SK-N-MC (cell line): ENCODE data around the gene RPIA.
A peak's percentile ranks its signal among the peaks of the same experiment; 100 is the strongest.
"Not testable (repeated sequence)": the region's sequence is repeated elsewhere in the genome, so short reads cannot be mapped to it uniquely, and the experiment has no call there.

Source experiments
- DNase-seq: peaks from one replicate; pipeline ENCODE4 v3.0.0-alpha.2; 2011; ENCODE audit warnings: low read depth, low spot score
- H3K27ac ChIP-seq: fragments of 200-600 bp; sonication (generic); 2 replicates; pipeline ENCODE4 v1.5.1; 2016; ENCODE audit warnings: mixed run types
- H3K36me3 ChIP-seq: fragments of 200-600 bp; sonication (generic); 2 replicates; pipeline ENCODE4 v1.6.1; 2017; ENCODE audit warnings: antibody characterized with exemption, low read length, mixed read lengths; ENCODE audit not compliant: insufficient read depth
- H3K4me3 ChIP-seq: fragments of 200-600 bp; sonication (generic); 2 replicates; pipeline ENCODE4 v1.5.1; 2016
- H3K9ac ChIP-seq: fragments of 200-600 bp; sonication (generic); 2 replicates; pipeline ENCODE4 v1.8.0; 2017; ENCODE audit warnings: mixed run types, mixed read lengths; ENCODE audit not compliant: insufficient read length
- H3K9me3 ChIP-seq: fragments of 200-600 bp; sonication (generic); 2 replicates; pipeline ENCODE4 v1.6.1; 2017; ENCODE audit warnings: low read depth, mild to moderate bottlenecking, antibody characterized with exemption, low read length, moderate library complexity, mixed read lengths
- EZH2 ChIP-seq: fragments of 200-600 bp; sonication (generic); IDR thresholded peaks from one replicate; pipeline ENCODE4 v1.6.1; 2017; ENCODE audit warnings: antibody characterized with exemption
- FOXP2 ChIP-seq: optimal IDR thresholded peaks from 2 replicates; pipeline ENCODE3; 2011; ENCODE audit warnings: mild to moderate bottlenecking, moderate library complexity; ENCODE audit not compliant: insufficient read depth; ENCODE audit errors: extremely low read length, control extremely low read depth
- POLR2AphosphoS5 ChIP-seq: IDR thresholded peaks from 2 replicates; pipeline ENCODE4 v1.6.1; 2012; ENCODE audit warnings: mild to moderate bottlenecking, low read depth, low read length, borderline replicate concordance

RPIA gene

GRCh38 chr2:88765154-88765888, 73.8 kb downstream of the RPIA start:
- TF ChIP-seq FOXP2 (no peak), POLR2AphosphoS5 (peak; percentile 61; the same call in 1 of the 2 replicates), EZH2 (no peak)
- Histone ChIP-seq H3K9me3 (no peaks in the 10 kb centered on the region), H3K9ac (peak overlapping the region; percentile 73), H3K4me3 (peak overlapping the region; percentile 80), H3K27ac (no peak overlapping the region), H3K36me3 (no peaks in the 10 kb centered on the region)
- DNase-seq: no peak

DNA sequence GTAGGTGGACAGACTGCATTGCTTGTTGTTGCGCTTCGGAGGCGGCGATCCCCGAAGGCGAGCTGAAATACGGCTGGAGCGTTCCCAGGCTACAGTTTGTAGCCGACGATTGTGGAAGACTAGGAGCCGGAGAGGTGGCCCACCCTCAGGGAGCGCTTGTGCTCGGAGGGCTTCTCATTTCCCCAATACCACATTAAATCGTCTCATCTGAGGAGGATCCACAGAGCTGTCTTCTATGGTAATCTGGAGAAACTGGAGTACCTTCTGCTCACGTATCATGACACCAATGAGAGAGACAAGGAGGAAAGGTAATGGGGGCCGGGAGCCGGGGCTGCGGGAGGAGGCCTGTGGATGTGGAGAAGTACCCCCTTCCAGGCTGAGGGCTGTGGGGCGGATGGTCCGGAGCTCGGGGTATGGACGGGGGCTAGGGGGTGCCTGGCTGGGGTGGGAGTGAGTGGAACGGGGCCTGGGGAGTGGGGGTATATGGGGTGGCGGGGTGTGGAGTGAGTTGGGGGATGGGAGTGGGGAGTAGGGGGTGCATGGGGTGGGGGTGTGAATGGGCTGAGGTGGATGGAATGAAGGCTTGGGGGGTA, 74.5 kb downstream of the RPIA start:
- H3K36me3 ChIP-seq, H3K9me3 ChIP-seq, DNase-seq, H3K27ac ChIP-seq: not testable (repeated sequence)
- peak overlapping the region; percentile 80 for H3K4me3 ChIP-seq
- peak overlapping the region; percentile 73 for H3K9ac ChIP-seq

DNA sequence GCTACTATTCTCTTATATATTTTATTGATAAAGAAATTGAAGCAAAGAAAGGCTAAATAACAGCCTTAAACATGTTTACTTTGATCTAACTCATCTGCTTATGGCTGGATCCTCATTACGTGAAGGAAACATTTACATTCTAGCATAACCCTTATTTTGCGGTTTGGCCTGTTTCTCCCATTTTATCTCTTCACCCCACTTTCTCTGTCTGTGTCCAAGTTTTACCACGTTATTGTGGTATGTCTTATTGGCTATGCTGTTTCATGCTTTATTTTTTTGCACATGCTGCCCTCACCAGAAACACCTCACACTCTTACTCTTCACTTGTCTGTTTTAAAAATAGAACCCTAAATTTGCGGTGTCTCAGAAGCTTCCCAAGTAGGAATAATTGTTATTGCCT, 78.5 kb downstream of the RPIA start:
- Histone ChIP-seq H3K9ac (no peak overlapping the region), H3K27ac (no peak overlapping the region), H3K9me3 (no peaks in the 10 kb centered on the region), H3K36me3 (no peaks in the 10 kb centered on the region), H3K4me3 (no peak overlapping the region)
- TF ChIP-seq POLR2AphosphoS5 (no peak), EZH2 (no peak), FOXP2 (no peak)
- no peak for DNase-seq

DNA sequence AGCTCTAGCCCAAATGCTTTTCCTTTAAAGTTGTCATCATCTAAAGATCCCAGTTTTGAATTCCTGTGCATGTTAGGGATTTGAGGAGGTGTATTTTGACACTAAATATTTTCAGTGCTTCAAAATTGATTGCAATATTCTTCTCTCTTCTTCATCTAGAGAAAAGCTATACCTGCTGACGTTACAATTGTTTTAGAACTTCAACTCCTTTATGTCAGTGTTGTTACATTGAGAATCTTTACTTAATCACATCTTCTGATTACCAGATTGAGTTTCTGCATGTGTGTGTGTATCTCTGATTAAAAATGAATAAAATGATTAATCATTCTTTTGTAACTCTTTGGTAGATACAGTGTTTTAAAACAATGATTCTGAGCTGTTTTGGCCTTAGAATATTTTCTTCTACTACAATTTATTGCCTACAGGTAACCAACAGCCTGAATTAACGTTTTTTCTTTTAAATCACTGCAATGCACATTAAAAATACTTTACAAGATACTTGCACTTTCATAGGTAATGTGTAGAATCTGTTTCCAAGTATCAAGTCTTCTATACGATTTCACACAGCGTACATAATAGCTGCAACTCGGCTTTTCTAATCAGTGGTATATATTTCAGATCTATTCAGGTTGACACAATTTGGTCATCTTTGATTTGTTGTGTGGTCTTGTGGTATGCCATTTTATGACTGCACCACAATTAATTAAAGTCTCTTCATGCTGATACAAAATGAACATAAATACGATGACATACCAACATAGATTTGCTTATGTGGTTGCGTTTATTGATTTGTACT, 82.0 kb downstream of the RPIA start:
- not testable (repeated sequence) for H3K36me3 ChIP-seq, DNase-seq, H3K9ac ChIP-seq, H3K27ac ChIP-seq, H3K9me3 ChIP-seq, H3K4me3 ChIP-seq

DNA sequence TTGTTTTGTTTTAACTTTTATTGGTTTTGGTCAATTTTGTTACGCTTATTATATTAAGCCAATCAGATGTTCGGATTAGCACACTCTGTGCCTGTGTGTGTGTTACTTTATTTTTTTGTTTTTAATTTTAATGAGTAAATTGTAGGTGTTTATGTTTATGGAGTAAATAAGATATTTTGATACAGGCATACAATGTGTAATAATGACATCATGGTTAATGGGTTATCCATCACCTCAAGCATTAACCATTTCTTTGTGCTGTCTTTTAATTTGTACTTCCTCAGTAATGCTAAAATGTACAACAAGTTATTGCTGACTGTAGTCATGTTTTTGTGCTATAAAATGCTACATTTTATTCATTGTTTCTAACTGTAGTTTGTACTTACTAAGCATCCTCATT, 97.7 kb downstream of the RPIA start:
- not testable (repeated sequence) for DNase-seq, H3K4me3 ChIP-seq, H3K27ac ChIP-seq, H3K9me3 ChIP-seq, H3K36me3 ChIP-seq, H3K9ac ChIP-seq

GRCh38 chr2:88795932-88796331, 104.5 kb downstream of the RPIA start:
- H3K4me3 ChIP-seq, H3K9ac ChIP-seq, H3K36me3 ChIP-seq, H3K9me3 ChIP-seq, H3K27ac ChIP-seq, DNase-seq: not testable (repeated sequence)

DNA sequence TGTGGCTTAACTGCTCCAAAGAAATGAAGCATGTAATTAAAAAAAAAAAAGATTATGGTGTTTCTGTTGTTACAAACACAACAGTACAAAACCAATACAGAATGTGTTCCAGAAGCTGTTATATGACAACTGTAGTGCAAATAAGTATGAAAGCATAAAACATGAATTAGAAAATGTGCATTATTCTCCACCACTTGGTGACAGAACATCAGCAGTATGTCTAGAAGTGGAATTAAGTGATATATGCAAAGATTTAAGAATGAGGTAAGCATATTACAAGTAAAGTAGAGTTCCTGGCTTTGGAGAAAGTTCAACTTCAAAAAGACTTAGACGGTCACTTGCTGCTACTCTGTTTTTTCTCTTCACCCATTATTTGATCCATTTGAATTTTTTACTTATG, 105.0 kb downstream of the RPIA start:
- not testable (repeated sequence) for DNase-seq, H3K27ac ChIP-seq, H3K36me3 ChIP-seq, H3K4me3 ChIP-seq, H3K9ac ChIP-seq, H3K9me3 ChIP-seq

DNA sequence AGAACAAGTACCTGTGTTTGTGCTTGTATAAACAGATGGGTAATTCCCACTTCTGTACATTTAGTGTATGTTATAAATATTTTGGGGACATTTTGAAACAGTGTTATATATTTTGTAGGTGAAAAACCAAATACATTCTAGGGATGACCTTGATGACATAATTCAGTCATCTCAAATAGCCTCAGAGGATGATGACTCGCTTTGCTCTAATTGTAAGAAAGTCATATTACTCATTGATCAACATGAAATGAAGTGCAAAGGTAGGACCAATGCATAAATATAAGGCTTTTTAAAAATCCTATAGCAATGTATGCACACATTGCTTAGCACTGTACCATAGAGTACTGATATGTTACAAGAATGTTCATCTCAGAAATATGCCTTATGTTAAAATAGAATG, 105.7 kb downstream of the RPIA start:
- H3K4me3 ChIP-seq, H3K9me3 ChIP-seq, H3K36me3 ChIP-seq, H3K9ac ChIP-seq, DNase-seq, H3K27ac ChIP-seq: not testable (repeated sequence)
